T follicular helper cell (primary cell): ENCODE data around the gene NPEPL1.
"Not testable (repeated sequence)": the region's sequence is repeated elsewhere in the genome, so short reads cannot be mapped to it uniquely, and the experiment has no call there.

Experiments used
- DNase-seq: peaks from one replicate; pipeline ENCODE4 v3.0.0-alpha.2; 2020; ENCODE audit warnings: low read depth

Gene NPEPL1

GRCh38 chr20:58740356-58741308 is 48.0 kb downstream of the NPEPL1 start:
- no peak for DNase-seq

- no peak for DNase-seq
Observed at GRCh38 chr20:58741384-58741783, 48.8 kb downstream of the NPEPL1 start.

GRCh38 chr20:58742668-58743566 is 50.3 kb downstream of the NPEPL1 start:
- no peak for DNase-seq

GRCh38 chr20:58743929-58744534 is 51.4 kb downstream of the NPEPL1 start:
- DNase-seq, result no peak

- DNase-seq, result no peak
Observed at GRCh38 chr20:58744836-58745235, 52.2 kb downstream of the NPEPL1 start.

GRCh38 chr20:58745391-58745790 is 52.8 kb downstream of the NPEPL1 start:
- no peak for DNase-seq

GRCh38 chr20:58746620-58747019 is 54.0 kb downstream of the NPEPL1 start:
- no peak for DNase-seq

- no peak for DNase-seq
Observed at GRCh38 chr20:58747211-58747610, 54.6 kb downstream of the NPEPL1 start.

- DNase-seq, result no peak
Observed at GRCh38 chr20:58748618-58749017, 56.0 kb downstream of the NPEPL1 start.

GRCh38 chr20:58749098-58749769 is 56.6 kb downstream of the NPEPL1 start:
- DNase-seq, result no peak

- no peak for DNase-seq
Observed at GRCh38 chr20:58749979-58750378, 57.4 kb downstream of the NPEPL1 start.

- not testable (repeated sequence) for DNase-seq
Observed at GRCh38 chr20:58750706-58751105, 58.1 kb downstream of the NPEPL1 start.

- DNase-seq, result no peak
Observed at GRCh38 chr20:58751979-58752378, 59.4 kb downstream of the NPEPL1 start.

GRCh38 chr20:58752565-58752964 is 60.0 kb downstream of the NPEPL1 start:
- no peak for DNase-seq

GRCh38 chr20:58753267-58753921 is 60.8 kb downstream of the NPEPL1 start:
- no peak for DNase-seq

GRCh38 chr20:58753922-58754551 is 61.4 kb downstream of the NPEPL1 start:
- no peak for DNase-seq

- DNase-seq, result no peak
Observed at GRCh38 chr20:58754584-58754983, 62.0 kb downstream of the NPEPL1 start.

- no peak for DNase-seq
Observed at GRCh38 chr20:58755062-58755697, 62.6 kb downstream of the NPEPL1 start.

GRCh38 chr20:58755766-58756449 is 63.3 kb downstream of the NPEPL1 start:
- DNase-seq, result no peak

- DNase-seq, result no peak
Observed at GRCh38 chr20:58756450-58756775, 63.8 kb downstream of the NPEPL1 start.
